Spleen (tissue), 11 donors: ENCODE measurements around the gene DEPDC5. TPM values are rescaled to one million over a fixed set of nuclear protein-coding genes. Genes with fewer than 3 reads are reported as not detected.
A peak's percentile ranks its signal among the peaks of the same experiment; 100 is the strongest.

Source experiments
- DNase-seq: peaks from one replicate; pipeline ENCODE4 v3.0.0-alpha.2; 2020
- H3K27ac ChIP-seq, 8 donors: fragments of 200-600 bp; sonication (generic) in 7 of 8; 1 replicate in 4 of 8; 2 replicates in 4 of 8; pipeline versions ENCODE4 v1.5.0 to v1.8.0; 2016 to 2021; ENCODE audit warnings: inconsistent platforms in 4 of 8, mild to moderate bottlenecking in 4 of 8, moderate library complexity in 1 of 8
- H3K27me3 ChIP-seq, 7 donors: fragments of 200-600 bp; sonication (generic) in 6 of 7; replicated peaks in 1 of 7; 1 replicate in 4 of 7; 2 replicates in 3 of 7; pipeline versions ENCODE4 v1.5.0 to v1.8.0; 2016 to 2021; ENCODE audit warnings: inconsistent platforms in 3 of 7, mild to moderate bottlenecking in 1 of 7
- H3K36me3 ChIP-seq, 6 donors: fragments of 200-600 bp; sonication (generic) in 5 of 6; 1 replicate in 4 of 6; 2 replicates in 2 of 6; pipeline versions ENCODE4 v1.5.0 to v1.8.0; 2016 to 2021; ENCODE audit warnings: inconsistent platforms in 2 of 6
- H3K4me1 ChIP-seq, 6 donors: fragments of 200-600 bp; sonication (generic) in 5 of 6; 1 replicate in 3 of 6; 2 replicates in 3 of 6; pipeline versions ENCODE4 v1.5.0 to v1.8.0; 2016 to 2021; ENCODE audit warnings: inconsistent platforms in 3 of 6
- H3K4me3 ChIP-seq, 8 donors: fragments of 200-600 bp; sonication (generic) in 7 of 8; 1 replicate in 4 of 8; 2 replicates in 4 of 8; pipeline versions ENCODE4 v1.5.0 to v1.8.0; 2016 to 2021; ENCODE audit warnings: inconsistent platforms in 4 of 8, mild to moderate bottlenecking in 4 of 8, moderate library complexity in 2 of 8
- H3K9me3 ChIP-seq, 8 donors: fragments of 200-600 bp; sonication (generic) in 7 of 8; 1 replicate in 4 of 8; 2 replicates in 4 of 8; pipeline versions ENCODE4 v1.5.0 to v1.8.0; 2016 to 2021; ENCODE audit warnings: inconsistent platforms in 4 of 8
- CTCF ChIP-seq, 11 experiments: fragments of 200-600 bp in 7 of 11; fragments of 450-650 bp in 4 of 11; sonication (generic) in 4 of 11; IDR thresholded peaks in 8 of 11; conservative IDR thresholded peaks in 3 of 11; 1 replicate in 7 of 11; 2 replicates in 4 of 11; pipeline versions ENCODE4 v1.4.0 to v1.8.0; 2016 to 2021; ENCODE audit warnings: antibody characterized with exemption in 11 of 11, inconsistent platforms in 4 of 11, mild to moderate bottlenecking in 1 of 11
- POLR2A ChIP-seq, 3 donors: fragments of 450-650 bp; IDR thresholded peaks; one replicate each; pipeline ENCODE4 v1.5.1; 2017; ENCODE audit warnings: antibody characterized with exemption in 3 of 3, mild to moderate bottlenecking in 1 of 3
- POLR2AphosphoS5 ChIP-seq, 3 donors: sonication (generic); formaldehyde crosslinking; IDR thresholded peaks; one replicate each; pipeline ENCODE4 v1.5.1; 2017; ENCODE audit warnings: antibody characterized with exemption in 3 of 3
- WGBS, 5 donors: extraction: QIAGEN DNeasy Blood & Tissue Kit in 3 of 5; methylation state at CpG; one replicate each; pipeline versions ENCODE4 v1.1.5 to v1.1.7; 2013 to 2018; 5-methylcytosine and 5-hydroxymethylcytosine counted together
- intact Hi-C: fragments of 100-400 bp; cut with DNase I; formaldehyde crosslinking; loops from one replicate; pipeline ENCODE4 v1.15.0; 2023; ENCODE audit warnings: low total_unique reads
- polyA plus RNA-seq, 3 donors: library from polyadenylated mRNA; stranded (reverse); fragments of 200-250 nt; gene quantifications; one replicate each; pipeline ENCODE4 v1.2.1, GENCODE V29; 2013
- total RNA-seq, 7 donors: library from RNA; depleted of rRNA in 3 of 7; stranded (reverse); fragments of >200 nt in 3 of 7; fragmentation: NEBNext Ultra II Directional in 4 of 7; extraction: Animal tissue kit (Norgen Biotek cat#: 25700) in 4 of 7; gene quantifications; one replicate each; pipeline versions ENCODE4 v1.1.0 to v1.2.1, GENCODE V29; 2016 to 2021
- donor health status: healthy with polysubstance abuse.
- donor health status: DM: no; HTN: no; CAD: no; lungs with moderate emphysema.
- donor health status: DM: no; HTN: no; CAD: no.
- donor health status: Bipolar disorder and iron deficiency.
- donor health status: healthy.
- donor health status: DM: no; HTN: no; CAD: no.
- donor health status: DM: yes; HTN: yes; CAD: no.

The DEPDC5 gene
- total and polyA plus RNA-seq, 10 donors, result 9.6 to 64.6 (median 44.3) TPM

GRCh38 chr22:31948002-31948401, 194.2 kb downstream of the DEPDC5 start:
- H3K27ac ChIP-seq, result peak overlapping the region in 4 of 8 donors; percentile 21 to 99 (median 72)
- H3K27me3 ChIP-seq, result no peaks in the 10 kb centered on the region
- TF ChIP-seq POLR2AphosphoS5 (IDR thresholded peaks at IDR 0.05), result peak in 1 of 3 donors; percentile 12
- no peak for TF ChIP-seq CTCF (IDR thresholded peaks at IDR 0.05 in 8 of 11, conservative IDR thresholded peaks at IDR 0.05 in 3 of 11)
- no peak for TF ChIP-seq POLR2A (IDR thresholded peaks at IDR 0.05)
- H3K4me1 ChIP-seq, result peaks cover 4 to 86% (median 61%) of the 10 kb centered on the region in 6 donors
- H3K4me3 ChIP-seq, result no peak overlapping the region
- intact Hi-C loops, result no loop called here
- 34 to 71% (median 49%) methylated on average over 8 of the region's 8 CpGs for WGBS, 5 donors
- peaks cover 0 to 54% (median 18%) of the 10 kb centered on the region in 6 donors for H3K36me3 ChIP-seq
- H3K9me3 ChIP-seq, result no peaks in the 10 kb centered on the region
- peak; percentile 57 for DNase-seq

- H3K27ac ChIP-seq, result peak overlapping the region in 1 of 8 donors; percentile 46
Observed at GRCh38 chr22:31950226-31950625, 196.4 kb downstream of the DEPDC5 start.

GRCh38 chr22:31951194-31952093, 197.6 kb downstream of the DEPDC5 start:
- peaks cover 0 to 82% (median 25%) of the 10 kb centered on the region in 6 donors for H3K36me3 ChIP-seq
- no peaks in the 10 kb centered on the region for H3K27me3 ChIP-seq
- peaks cover 22 to 93% (median 63%) of the 10 kb centered on the region in 6 donors for H3K4me1 ChIP-seq
- 63 to 77% (median 68%) methylated on average over 8 of the region's 8 CpGs for WGBS, 5 donors
- no peaks in the 10 kb centered on the region for H3K9me3 ChIP-seq
- no peak overlapping the region for H3K4me3 ChIP-seq
- intact Hi-C loops, result no loop called here
- TF ChIP-seq POLR2AphosphoS5 (IDR thresholded peaks at IDR 0.05) (no peak), POLR2A (IDR thresholded peaks at IDR 0.05) (no peak), CTCF (IDR thresholded peaks at IDR 0.05 in 8 of 11, conservative IDR thresholded peaks at IDR 0.05 in 3 of 11) (no peak)
- H3K27ac ChIP-seq, result peak overlapping the region in 4 of 8 donors; percentile 5 to 50 (median 40)
- DNase-seq, result peak; percentile 47

More at GRCh38 chr22:31950226-31950625, 196.4 kb downstream of the DEPDC5 start:
- intact Hi-C loops, result no loop called here
- H3K27me3 ChIP-seq, result no peaks in the 10 kb centered on the region
- H3K4me1 ChIP-seq, result peaks cover 22 to 95% (median 73%) of the 10 kb centered on the region in 6 donors
- no peak for TF ChIP-seq POLR2AphosphoS5 (IDR thresholded peaks at IDR 0.05)
- TF ChIP-seq POLR2A (IDR thresholded peaks at IDR 0.05), result no peak
- TF ChIP-seq CTCF (IDR thresholded peaks at IDR 0.05 in 8 of 11, conservative IDR thresholded peaks at IDR 0.05 in 3 of 11), result no peak
- DNase-seq, result peak; percentile 14
- no peak overlapping the region for H3K4me3 ChIP-seq
- WGBS, 5 donors, result 76 to 94% (median 86%) methylated on average over 4 of the region's 4 CpGs
- H3K9me3 ChIP-seq, result no peaks in the 10 kb centered on the region
- peaks cover 0 to 70% (median 18%) of the 10 kb centered on the region in 6 donors for H3K36me3 ChIP-seq

- Histone ChIP-seq H3K9me3 (no peaks in the 10 kb centered on the region), H3K36me3 (peaks cover 0 to 88% (median 31%) of the 10 kb centered on the region in 6 donors), H3K27me3 (no peaks in the 10 kb centered on the region), H3K4me3 (no peak overlapping the region), H3K4me1 (peaks cover 22 to 93% (median 57%) of the 10 kb centered on the region in 6 donors), H3K27ac (peak overlapping the region in 4 of 8 donors; percentile 5 to 50 (median 40))
- TF ChIP-seq CTCF (IDR thresholded peaks at IDR 0.05 in 8 of 11, conservative IDR thresholded peaks at IDR 0.05 in 3 of 11), result no peak
- no peak for TF ChIP-seq POLR2AphosphoS5 (IDR thresholded peaks at IDR 0.05)
- TF ChIP-seq POLR2A (IDR thresholded peaks at IDR 0.05), result no peak
- 75 to 86% (median 80%) methylated on average over 2 of the region's 2 CpGs for WGBS, 5 donors
- intact Hi-C loops, result no loop called here
- DNase-seq, result no peak
Observed at GRCh38 chr22:31952094-31952401, 198.2 kb downstream of the DEPDC5 start.
